Dermis microvascular lymphatic vessel endothelial cell (primary cell): ENCODE results near the gene DPY30. TPM values are rescaled to one million over a fixed set of nuclear protein-coding genes. Genes with fewer than 3 reads are reported as not detected.
A peak's percentile ranks its signal among the peaks of the same experiment; 100 is the strongest.

ENCODE experiments used
- DNase-seq, 2 donors: peaks; one replicate each; pipeline versions ENCODE4 v3.0.0 to v3.0.0-alpha.2; 2010; ENCODE audit warnings: low read depth in 2 of 2
- total RNA-seq: library from RNA; depleted of rRNA; stranded (reverse); fragments of >200 nt; gene quantifications from 2 replicates; pipeline ENCODE4 v1.2.1, GENCODE V29; 2014

The DPY30 gene
- total RNA-seq, 1 donor from 2014 or later, result 50.3 TPM

- DNase-seq, result peak in 1 of 2 donors; percentile 25
These were observed 29.9 kb downstream of the DPY30 start for GRCh38 chr2:32009516-32010256.

DNA sequence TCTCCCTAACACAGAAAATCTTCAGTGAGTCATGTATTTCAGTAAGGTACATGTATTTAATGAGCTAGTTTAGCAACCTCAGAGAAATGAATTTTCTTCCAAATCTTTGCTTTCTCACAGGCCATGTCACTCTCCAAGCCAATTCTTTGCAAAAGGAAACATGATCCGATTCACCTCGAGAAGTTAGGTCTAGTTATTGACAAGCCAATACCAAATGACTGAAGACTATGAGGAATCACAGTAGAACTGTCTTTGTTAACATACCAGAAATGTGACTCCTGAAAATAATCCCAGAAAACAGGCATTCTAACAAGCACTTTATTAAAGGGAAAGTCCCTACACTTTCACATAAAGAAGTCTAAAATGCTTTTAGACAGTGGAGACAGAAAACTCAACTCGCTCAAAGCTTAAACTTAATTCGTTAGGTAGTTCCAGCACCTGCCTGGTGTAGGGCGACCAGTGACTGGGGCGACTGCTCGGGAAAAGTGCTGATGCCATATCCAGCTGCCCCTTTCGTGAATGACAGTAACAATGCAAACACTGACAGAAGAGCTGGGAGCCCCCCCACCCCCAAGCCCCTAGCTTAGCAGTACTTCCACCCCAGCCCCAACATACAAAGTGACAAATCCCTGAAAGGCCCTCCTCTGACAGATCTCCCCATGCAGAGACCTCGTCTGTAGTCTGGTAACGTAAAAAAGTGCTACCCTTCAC lies 30.6 kb downstream of the DPY30 start:
- peak in 1 of 2 donors; percentile 39 for DNase-seq

GRCh38 chr2:32007121-32007391 lies 32.5 kb downstream of the DPY30 start:
- DNase-seq, result no peak

DNA sequence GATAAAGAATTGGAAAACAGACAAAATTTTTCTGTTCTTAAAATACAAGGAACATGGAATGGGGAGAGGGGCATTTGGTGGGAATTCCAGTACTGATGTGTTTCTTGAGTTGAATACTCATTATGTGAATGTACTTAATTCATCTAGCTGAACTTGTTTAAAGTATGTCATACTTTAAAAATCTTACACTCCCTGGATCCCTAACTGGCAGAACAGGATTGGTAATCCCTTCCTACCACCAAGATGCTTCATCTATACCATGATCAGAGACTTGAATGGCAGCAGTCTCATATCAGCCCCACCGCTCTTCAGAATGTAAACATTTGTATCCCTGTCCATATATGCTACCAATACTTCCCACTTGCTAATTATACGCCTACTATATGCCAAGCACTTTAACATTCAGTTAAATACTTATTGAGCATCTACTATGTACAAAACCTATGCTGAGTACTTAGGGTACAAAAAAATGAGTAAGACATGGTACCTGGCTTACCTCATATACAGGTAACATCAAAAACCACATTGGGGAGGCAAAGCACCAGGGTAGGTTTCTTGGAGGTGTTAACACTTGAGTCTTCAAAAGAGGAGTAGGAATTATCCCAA lies 34.1 kb downstream of the DPY30 start:
- DNase-seq, result no peak

DNA sequence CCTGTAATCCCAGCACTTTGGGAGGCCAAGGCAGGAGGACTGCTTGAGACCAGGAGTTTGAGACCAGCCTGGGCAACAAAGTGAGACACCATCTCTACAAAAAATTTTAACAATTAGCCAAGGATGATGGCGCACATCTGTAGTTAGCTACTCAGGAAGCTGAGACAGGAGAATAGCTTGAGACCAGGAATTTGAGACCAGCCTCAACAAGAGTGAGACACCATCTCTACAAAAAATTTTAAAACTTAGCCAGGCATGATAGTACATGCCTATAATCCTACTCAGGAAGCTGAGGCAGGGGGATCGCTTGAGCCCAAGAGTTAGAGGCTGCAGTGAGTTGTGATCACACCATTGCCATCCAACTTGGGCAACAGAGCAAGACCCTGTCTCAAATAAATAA lies 35.8 kb downstream of the DPY30 start:
- no peak for DNase-seq

- DNase-seq, result no peak
These were observed 37.2 kb downstream of the DPY30 start for GRCh38 chr2:32002406-32002805.

- DNase-seq, result no peak
These were observed 40.2 kb downstream of the DPY30 start for GRCh38 chr2:31999438-31999837.

DNA sequence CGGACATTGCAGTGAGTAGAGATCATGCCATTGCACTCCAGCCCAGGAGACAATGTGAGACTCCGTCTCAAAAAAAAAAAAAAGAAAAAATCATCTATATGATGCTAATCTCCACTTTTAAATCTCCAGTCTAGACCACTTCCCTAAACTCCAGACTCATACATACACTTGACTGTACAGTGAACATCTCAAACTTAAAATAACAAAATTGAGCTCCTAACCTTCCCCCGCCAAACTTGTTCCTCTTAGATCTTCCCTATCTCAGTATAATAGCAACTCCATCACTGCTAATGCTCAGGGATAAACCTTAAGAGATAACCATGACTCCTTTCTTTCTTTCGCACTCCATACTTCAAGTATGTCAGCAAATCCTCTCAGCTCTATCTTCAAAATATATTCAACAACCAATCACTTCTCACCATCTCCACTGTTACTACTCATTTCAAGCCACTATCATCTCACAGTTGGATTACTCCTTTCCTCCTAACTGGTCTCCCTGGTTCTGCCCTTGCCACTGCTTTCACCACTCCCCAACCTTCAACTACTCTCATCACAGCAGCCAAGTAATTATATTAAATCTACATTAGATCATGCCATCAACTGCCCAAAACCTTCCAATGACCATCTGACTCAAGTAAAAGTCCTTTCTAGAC lies 40.7 kb downstream of the DPY30 start:
- DNase-seq, result no peak

DNA sequence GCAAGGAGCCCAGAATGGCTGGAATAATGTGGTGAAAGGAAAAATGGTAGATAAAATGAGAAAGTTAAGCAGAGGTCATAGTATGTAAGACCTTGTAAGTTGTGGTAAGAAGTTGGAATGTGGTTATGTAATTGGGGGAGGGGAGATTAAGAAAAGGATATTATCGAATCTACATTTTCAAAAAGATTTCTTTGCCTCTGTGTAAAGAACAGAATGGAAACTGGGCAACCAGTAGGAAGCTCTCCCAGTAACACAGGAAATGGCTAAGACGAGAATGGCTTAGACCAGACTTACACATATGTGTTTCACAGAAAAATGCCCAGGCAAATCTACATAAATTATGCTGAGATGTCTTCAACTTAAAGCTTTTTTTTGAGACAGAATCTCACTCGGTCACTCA lies 42.0 kb downstream of the DPY30 start:
- peak in 1 of 2 donors; percentile 39 for DNase-seq

DNA sequence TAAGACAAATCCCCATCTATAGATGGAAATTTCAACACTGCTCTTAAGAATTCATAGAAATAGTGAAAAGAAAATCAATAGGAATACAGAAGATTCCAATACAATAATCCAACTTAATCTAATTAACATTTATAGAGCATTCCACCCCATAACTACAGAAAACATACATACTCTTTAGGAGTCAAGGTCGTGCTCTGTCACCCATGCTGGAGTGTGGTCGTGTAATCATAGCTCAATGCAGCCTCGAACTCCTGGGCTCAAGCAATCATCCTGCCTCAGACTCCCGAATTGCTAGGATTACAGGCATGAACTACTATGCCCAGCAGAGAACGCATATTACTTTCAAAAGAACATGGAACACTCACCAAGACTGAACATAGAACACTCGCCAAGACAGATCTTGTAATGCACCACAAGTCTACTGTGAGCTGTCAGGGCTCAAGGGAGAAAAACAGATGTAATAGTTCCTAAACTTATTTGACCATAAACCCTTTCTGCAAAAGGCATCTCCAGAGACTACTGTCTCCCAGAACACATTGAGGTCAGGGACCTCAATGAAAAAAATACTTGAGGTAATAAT lies 42.9 kb downstream of the DPY30 start:
- DNase-seq, result no peak

GRCh38 chr2:31992934-31993333 lies 46.7 kb downstream of the DPY30 start:
- DNase-seq, result no peak

DNA sequence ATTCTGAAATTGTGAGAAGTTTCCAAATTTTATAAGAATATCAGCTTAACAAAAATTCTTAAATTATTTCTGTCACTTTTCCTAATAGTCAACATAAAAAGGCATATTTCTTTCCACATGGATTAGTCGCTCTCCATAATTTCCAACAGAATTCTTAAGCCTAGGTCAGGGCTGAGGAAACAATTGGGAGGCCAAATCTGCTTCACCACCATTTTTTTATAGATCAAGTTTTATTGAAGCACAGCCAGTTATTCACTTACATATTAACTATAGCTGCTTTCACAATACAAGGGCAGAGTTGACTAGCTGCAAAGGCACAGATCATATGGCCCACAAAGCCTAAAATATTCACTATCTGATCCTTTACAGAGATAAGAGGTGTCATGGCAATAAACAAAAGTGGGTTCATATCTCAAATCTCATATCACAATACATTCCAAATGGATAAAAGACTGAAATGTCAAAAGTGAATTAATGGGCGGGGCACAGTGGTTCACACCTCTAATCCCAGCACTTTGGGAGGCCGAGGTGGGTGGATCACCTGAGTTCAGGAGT lies 47.5 kb downstream of the DPY30 start:
- no peak for DNase-seq

DNA sequence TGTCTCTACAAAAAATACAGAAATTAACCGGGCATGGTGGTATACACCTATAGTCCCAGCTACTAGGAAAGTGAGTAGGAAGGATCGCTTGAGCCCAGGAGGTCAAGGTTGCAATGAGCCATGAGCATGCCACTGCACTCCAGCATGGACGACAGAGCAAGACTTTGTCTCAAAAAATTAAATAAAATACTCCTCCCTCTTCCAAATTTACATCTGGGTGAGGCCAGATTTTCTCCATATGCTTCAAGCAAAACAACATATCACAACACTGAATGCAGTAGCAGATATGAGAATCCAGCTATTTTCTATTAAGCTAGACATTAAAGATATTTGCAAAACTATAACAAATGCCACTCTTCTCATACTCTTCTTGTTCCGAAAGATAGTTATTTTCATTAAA lies 49.7 kb downstream of the DPY30 start:
- no peak for DNase-seq

DNA sequence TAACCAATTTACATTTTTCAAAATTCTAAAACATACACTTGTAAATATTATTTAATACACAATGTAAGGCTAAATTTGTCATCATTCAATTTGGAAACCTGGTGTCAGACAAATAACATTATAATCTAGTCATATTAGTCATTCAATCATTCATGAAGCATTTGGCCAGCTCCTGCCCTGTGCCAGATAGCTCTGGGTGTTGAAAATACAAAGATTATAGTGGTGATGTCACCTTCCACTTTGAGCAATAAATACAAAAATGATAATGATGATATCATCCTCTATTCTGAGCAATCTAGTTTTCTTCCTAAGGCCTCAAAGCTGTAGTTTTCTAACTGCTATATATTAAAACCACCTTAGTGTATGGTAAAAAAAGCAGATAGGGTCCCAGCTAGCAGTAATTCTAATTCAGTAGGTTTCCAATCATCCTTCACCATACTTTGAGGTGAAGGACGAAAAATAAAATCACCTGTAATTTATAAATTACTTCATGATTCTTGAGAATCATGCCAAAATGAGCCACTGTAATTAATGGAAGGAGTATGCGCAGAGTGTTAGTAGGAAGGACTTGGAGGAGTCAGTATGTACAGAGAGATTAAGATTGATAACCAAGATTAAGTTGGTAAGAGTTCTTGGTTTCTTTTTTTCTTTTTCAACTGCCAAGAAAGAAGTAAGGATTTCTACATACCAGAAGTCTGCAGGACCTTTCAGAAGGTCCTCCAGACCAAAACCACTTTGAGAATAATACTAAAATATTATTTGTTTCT lies 52.0 kb downstream of the DPY30 start:
- peak; percentile 59 to 78 for DNase-seq

DNA sequence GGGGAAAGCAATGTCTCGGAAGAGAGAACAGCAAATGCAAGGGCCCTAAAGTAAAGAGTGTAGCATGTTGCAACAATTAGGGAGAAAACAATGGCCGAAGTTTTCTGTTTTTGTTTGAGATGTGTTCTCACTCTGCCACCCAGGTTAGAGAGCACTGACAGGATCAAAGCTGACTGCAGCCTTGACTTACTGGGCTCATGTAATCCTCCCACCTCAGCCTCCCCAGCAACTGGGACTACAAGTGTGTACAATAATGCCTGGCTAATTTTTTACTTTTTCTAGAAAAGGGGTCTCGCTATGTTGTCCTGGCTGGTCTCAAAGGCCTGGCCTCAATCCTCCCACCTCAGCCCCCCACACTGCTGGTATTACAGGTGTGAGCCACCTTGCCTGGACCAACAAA lies 52.7 kb downstream of the DPY30 start:
- no peak for DNase-seq

- DNase-seq, result no peak
These were observed 55.7 kb downstream of the DPY30 start for GRCh38 chr2:31983762-31984467.

GRCh38 chr2:31980674-31981356 lies 58.8 kb downstream of the DPY30 start:
- peak; percentile 36 to 68 for DNase-seq

- DNase-seq, result no peak
These were observed 59.6 kb downstream of the DPY30 start for GRCh38 chr2:31979956-31980355.

DNA sequence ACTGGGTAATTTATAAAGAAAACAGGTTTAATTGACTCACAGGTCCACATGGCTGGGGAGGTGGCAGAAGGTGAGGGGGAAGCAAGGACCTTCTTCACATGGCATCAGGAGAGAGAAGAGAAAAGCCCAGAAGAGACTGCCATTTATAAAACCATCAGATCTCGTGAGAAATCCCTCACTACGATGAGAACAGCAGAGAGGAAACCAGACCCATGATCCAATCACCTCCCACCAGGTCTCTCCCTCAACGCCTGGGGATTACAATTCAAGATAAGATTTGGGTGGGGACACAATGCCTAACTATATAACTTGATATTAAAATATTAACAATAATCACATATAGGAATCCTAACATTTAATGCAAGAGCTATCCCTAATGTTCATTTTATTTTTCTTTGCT lies 60.6 kb downstream of the DPY30 start:
- DNase-seq, result no peak

- DNase-seq, result no peak
These were observed 61.2 kb downstream of the DPY30 start for GRCh38 chr2:31978436-31978835.
